ENCODE results near the gene TMEM94.

GRCh38 chr17:75489511-75489955 is 33.1 kb downstream of the TMEM94 start:
- TF ChIP-seq ZBTB20 (CRISPR knock-in tag; IDR thresholded peaks at IDR 0.05; ENCODE audit: borderline replicate concordance, low read depth) (no peak), ZNF878 (CRISPR knock-in tag; IDR thresholded peaks at IDR 0.05) (no peak), ZNF788 (CRISPR knock-in tag; IDR thresholded peaks at IDR 0.05; ENCODE audit: borderline replicate concordance) (no peak), HMGXB4 (CRISPR knock-in tag; IDR thresholded peaks at IDR 0.05; ENCODE audit: borderline replicate concordance in 1 of 2, low read depth in 1 of 2) (no peak), POLR2AphosphoS5 (IDR thresholded peaks at IDR 0.05; ENCODE audit: low read depth, low read length) (no peak), CBX1 (IDR thresholded peaks at IDR 0.05; ENCODE audit: low read depth) (no peak), BRCA1 (CRISPR knock-in tag; IDR thresholded peaks at IDR 0.05) (no peak), RAD21 (CRISPR knock-in tag; IDR thresholded peaks at IDR 0.05) (no peak), ZSCAN22 (CRISPR knock-in tag; IDR thresholded peaks at IDR 0.05) (no peak), ZNF891 (CRISPR knock-in tag; IDR thresholded peaks at IDR 0.05) (no peak), SUZ12 (IDR thresholded peaks at IDR 0.05; ENCODE audit: low read depth, low read length) (no peak), POLR2A (IDR thresholded peaks at IDR 0.05; ENCODE audit: insufficient read depth in 1 of 2, low read depth in 2 of 2, low read length in 2 of 2) (no peak), CTCF (CRISPR knock-in tag; IDR thresholded peaks at IDR 0.05) (no peak), ZSCAN30 (CRISPR knock-in tag; IDR thresholded peaks at IDR 0.05) (no peak)

All from HepG2 (cell line).